Right lobe of liver (tissue), 4 donors: ENCODE results near the gene CRACR2B.

Experiments used
- CTCF ChIP-seq, 4 donors: fragments of 200-600 bp in 3 of 4; fragments of 450-650 bp in 1 of 4; IDR thresholded peaks; one replicate each; pipeline versions ENCODE4 v1.5.1 to v1.8.0; 2016 to 2022; ENCODE audit warnings: antibody characterized with exemption in 4 of 4, mild to moderate bottlenecking in 2 of 4
- POLR2A ChIP-seq: fragments of 450-650 bp; IDR thresholded peaks from one replicate; pipeline ENCODE4 v1.6.1; 2017; ENCODE audit warnings: antibody characterized with exemption, mild to moderate bottlenecking
- donor health status: DM: no; HTN: no; CAD: no.
- donor health status: DM: no; HTN: no; CAD: no.
- donor health status: DM: no; HTN: yes; CAD: no.

- no peak for TF ChIP-seq CTCF (IDR thresholded peaks at IDR 0.05)
- no peak for TF ChIP-seq POLR2A
Measured at GRCh38 chr11:872799-873198, 45.1 kb downstream of the CRACR2B start.
